ENCODE measurements around the gene OTOP2. TPM values are rescaled to one million over a fixed set of nuclear protein-coding genes. Genes with fewer than 3 reads are reported as not detected.

OTOP2 gene
- total and polyA plus RNA-seq, 2 of the 8 experiments (the other 6 are each of a cell fraction or from before 2014, with no cell fraction given) = 0.23 TPM; not detected in 1

- no peak for TF ChIP-seq TAF7 (optimal IDR thresholded peaks at IDR 0.05; ENCODE audit: borderline replicate concordance, low read depth, low read length)
- no peak for TF ChIP-seq CHD2 (IDR thresholded peaks at IDR 0.05; ENCODE audit: low read length)
- no peak for TF ChIP-seq KDM1A (IDR thresholded peaks at IDR 0.05; ENCODE audit: borderline replicate concordance, low read length)
- no peak for TF ChIP-seq RBBP5 (IDR thresholded peaks at IDR 0.05; ENCODE audit: borderline replicate concordance, low read depth, low read length)
- TF ChIP-seq, protein P1, sequence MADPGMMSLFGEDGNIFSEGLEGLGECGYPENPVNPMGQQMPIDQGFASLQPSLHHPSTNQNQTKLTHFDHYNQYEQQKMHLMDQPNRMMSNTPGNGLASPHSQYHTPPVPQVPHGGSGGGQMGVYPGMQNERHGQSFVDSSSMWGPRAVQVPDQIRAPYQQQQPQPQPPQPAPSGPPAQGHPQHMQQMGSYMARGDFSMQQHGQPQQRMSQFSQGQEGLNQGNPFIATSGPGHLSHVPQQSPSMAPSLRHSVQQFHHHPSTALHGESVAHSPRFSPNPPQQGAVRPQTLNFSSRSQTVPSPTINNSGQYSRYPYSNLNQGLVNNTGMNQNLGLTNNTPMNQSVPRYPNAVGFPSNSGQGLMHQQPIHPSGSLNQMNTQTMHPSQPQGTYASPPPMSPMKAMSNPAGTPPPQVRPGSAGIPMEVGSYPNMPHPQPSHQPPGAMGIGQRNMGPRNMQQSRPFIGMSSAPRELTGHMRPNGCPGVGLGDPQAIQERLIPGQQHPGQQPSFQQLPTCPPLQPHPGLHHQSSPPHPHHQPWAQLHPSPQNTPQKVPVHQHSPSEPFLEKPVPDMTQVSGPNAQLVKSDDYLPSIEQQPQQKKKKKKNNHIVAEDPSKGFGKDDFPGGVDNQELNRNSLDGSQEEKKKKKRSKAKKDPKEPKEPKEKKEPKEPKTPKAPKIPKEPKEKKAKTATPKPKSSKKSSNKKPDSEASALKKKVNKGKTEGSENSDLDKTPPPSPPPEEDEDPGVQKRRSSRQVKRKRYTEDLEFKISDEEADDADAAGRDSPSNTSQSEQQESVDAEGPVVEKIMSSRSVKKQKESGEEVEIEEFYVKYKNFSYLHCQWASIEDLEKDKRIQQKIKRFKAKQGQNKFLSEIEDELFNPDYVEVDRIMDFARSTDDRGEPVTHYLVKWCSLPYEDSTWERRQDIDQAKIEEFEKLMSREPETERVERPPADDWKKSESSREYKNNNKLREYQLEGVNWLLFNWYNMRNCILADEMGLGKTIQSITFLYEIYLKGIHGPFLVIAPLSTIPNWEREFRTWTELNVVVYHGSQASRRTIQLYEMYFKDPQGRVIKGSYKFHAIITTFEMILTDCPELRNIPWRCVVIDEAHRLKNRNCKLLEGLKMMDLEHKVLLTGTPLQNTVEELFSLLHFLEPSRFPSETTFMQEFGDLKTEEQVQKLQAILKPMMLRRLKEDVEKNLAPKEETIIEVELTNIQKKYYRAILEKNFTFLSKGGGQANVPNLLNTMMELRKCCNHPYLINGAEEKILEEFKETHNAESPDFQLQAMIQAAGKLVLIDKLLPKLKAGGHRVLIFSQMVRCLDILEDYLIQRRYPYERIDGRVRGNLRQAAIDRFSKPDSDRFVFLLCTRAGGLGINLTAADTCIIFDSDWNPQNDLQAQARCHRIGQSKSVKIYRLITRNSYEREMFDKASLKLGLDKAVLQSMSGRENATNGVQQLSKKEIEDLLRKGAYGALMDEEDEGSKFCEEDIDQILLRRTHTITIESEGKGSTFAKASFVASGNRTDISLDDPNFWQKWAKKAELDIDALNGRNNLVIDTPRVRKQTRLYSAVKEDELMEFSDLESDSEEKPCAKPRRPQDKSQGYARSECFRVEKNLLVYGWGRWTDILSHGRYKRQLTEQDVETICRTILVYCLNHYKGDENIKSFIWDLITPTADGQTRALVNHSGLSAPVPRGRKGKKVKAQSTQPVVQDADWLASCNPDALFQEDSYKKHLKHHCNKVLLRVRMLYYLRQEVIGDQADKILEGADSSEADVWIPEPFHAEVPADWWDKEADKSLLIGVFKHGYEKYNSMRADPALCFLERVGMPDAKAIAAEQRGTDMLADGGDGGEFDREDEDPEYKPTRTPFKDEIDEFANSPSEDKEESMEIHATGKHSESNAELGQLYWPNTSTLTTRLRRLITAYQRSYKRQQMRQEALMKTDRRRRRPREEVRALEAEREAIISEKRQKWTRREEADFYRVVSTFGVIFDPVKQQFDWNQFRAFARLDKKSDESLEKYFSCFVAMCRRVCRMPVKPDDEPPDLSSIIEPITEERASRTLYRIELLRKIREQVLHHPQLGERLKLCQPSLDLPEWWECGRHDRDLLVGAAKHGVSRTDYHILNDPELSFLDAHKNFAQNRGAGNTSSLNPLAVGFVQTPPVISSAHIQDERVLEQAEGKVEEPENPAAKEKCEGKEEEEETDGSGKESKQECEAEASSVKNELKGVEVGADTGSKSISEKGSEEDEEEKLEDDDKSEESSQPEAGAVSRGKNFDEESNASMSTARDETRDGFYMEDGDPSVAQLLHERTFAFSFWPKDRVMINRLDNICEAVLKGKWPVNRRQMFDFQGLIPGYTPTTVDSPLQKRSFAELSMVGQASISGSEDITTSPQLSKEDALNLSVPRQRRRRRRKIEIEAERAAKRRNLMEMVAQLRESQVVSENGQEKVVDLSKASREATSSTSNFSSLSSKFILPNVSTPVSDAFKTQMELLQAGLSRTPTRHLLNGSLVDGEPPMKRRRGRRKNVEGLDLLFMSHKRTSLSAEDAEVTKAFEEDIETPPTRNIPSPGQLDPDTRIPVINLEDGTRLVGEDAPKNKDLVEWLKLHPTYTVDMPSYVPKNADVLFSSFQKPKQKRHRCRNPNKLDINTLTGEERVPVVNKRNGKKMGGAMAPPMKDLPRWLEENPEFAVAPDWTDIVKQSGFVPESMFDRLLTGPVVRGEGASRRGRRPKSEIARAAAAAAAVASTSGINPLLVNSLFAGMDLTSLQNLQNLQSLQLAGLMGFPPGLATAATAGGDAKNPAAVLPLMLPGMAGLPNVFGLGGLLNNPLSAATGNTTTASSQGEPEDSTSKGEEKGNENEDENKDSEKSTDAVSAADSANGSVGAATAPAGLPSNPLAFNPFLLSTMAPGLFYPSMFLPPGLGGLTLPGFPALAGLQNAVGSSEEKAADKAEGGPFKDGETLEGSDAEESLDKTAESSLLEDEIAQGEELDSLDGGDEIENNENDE (IDR thresholded peaks at IDR 0.05; ENCODE audit: insufficient replicate concordance, low read length) = no peak
- TF ChIP-seq TBP (IDR thresholded peaks at IDR 0.05; ENCODE audit: low read depth, low read length) = no peak
- TF ChIP-seq HDAC2 (IDR thresholded peaks at IDR 0.05; ENCODE audit: borderline replicate concordance in 1 of 2, low read depth in 2 of 2, low read length in 2 of 2) = no peak
Measured at GRCh38 chr17:74943808-74944522, 19.9 kb downstream of the OTOP2 start (continued).
